ENCODE measurements around the gene ILDR1.

DNA sequence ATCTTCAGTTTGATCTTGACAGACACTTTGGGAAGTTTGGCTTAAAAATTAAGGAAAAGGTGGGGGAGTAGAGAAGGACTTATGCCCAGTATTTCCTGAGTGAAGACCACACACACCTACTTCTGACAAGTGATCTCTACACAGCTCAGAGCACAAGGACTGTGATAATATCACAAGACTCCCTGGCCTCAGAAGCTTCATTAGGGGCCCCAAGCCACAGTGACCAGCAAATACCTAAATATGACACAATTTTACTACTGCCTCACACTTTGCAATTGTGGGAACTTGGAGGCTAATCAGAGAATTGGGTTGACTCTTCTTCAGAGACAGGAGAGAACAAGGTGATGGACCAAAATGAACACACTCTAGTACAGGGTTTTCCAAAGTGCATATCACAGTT is 2.6 kb downstream of the ILDR1 start:
- no peak for TF ChIP-seq MAX (IDR thresholded peaks at IDR 0.05; ENCODE audit: insufficient read depth, insufficient read length)
- TF ChIP-seq MYC (IDR thresholded peaks at IDR 0.05; ENCODE audit: low read depth, low read length): no peak
- no peak for TF ChIP-seq CTCF (IDR thresholded peaks at IDR 0.05; ENCODE audit: extremely low read depth in 1 of 2, insufficient read depth in 1 of 2, low read depth in 1 of 2, low read length in 2 of 2)
- TF ChIP-seq POLR2A (IDR thresholded peaks at IDR 0.05; ENCODE audit: low read depth, low read length): no peak
